Endothelial cell of umbilical vein (primary cell): Measurements from ENCODE around the gene TESK1. TPM values are rescaled to one million over a fixed set of nuclear protein-coding genes. Genes with fewer than 3 reads are reported as not detected.

ENCODE experiments used
- BruUV-seq: library from RNA; stranded (reverse); fragments of 400-500 nt; replicated peaks from 2 replicates; lab custom pipeline; 2021; lab: Mats Ljungman, UMichigan
- CTCF ChIA-PET: fragments of 300-600, 350-600 bp; sonication (Branson Sonifier 250); formaldehyde crosslinking; loops from one replicate; lab custom pipeline; 2021; ENCODE audit warnings: antibody characterized with exemption, inconsistent platforms; lab: Charles Lee
- POLR2A ChIA-PET: fragments of 300-600, 350-600 bp; sonication (Branson Sonifier 250); formaldehyde crosslinking; loops from one replicate; lab custom pipeline; 2021; ENCODE audit warnings: antibody characterized with exemption, inconsistent platforms; lab: Charles Lee
- DNase-seq: peaks from one replicate; pipeline ENCODE4 v3.0.0-alpha.2; 2011; ENCODE audit warnings: low read depth, low spot score
- FAIRE-seq: peaks from 2 replicates; lab custom pipeline; 2011; peaks lifted over from hg19 to GRCh38; lab: Jason Lieb, UNC
- H2AFZ ChIP-seq: 2 replicates; pipeline ENCODE4 v1.6.0; 2012; ENCODE audit warnings: low read depth, low read length, control low read depth, inconsistent platforms
- H3K27ac ChIP-seq: 2 replicates; pipeline ENCODE4 v1.5.1; 2011; ENCODE audit warnings: low read depth, mild to moderate bottlenecking, control low read depth, low read length, moderate library complexity; ENCODE audit not compliant: insufficient read depth
- H3K27me3 ChIP-seq, 2 experiments: 2 replicates each; pipeline versions ENCODE4 v1.6.0 to v1.6.1; 2011; ENCODE audit warnings: low read length in 2 of 2, mixed read lengths in 1 of 2; ENCODE audit not compliant: control insufficient read depth in 2 of 2, insufficient read depth in 2 of 2
- H3K36me3 ChIP-seq, 2 experiments: 2 replicates in 1 of 2; 3 replicates in 1 of 2; pipeline ENCODE4 v1.5.1; 2011; ENCODE audit warnings: low read length in 2 of 2, mild to moderate bottlenecking in 1 of 2, moderate library complexity in 1 of 2; ENCODE audit not compliant: control insufficient read depth in 2 of 2, insufficient read depth in 2 of 2; ENCODE audit errors: extremely low read depth in 1 of 2
- H3K4me1 ChIP-seq: 3 replicates; pipeline ENCODE4 v1.5.1; 2011; ENCODE audit warnings: mild to moderate bottlenecking, low read length; ENCODE audit not compliant: control insufficient read depth, insufficient read depth; ENCODE audit errors: extremely low read depth
- H3K4me2 ChIP-seq: 2 replicates; pipeline ENCODE4 v1.6.1; 2011; ENCODE audit warnings: low read length, control low read depth, mixed read lengths; ENCODE audit not compliant: insufficient read depth
- H3K4me3 ChIP-seq, 3 experiments: fragments of 200-600 bp in 1 of 3; sonication (generic), shearing (Covaris generic) in 1 of 3; replicated peaks in 1 of 3; 2 replicates each; pipeline ENCODE4 v1.5.1; 2011 to 2016; ENCODE audit warnings: control low read depth in 3 of 3, low read length in 3 of 3, mild to moderate bottlenecking in 2 of 3, inconsistent platforms in 1 of 3, low read depth in 1 of 3, moderate library complexity in 1 of 3; ENCODE audit not compliant: insufficient read depth in 1 of 3
- H3K79me2 ChIP-seq: 2 replicates; pipeline ENCODE4 v1.6.0; 2012; ENCODE audit warnings: low read length, inconsistent platforms; ENCODE audit not compliant: control insufficient read depth, insufficient read depth
- H3K9ac ChIP-seq: replicated peaks from 2 replicates; pipeline ENCODE3; 2011; ENCODE audit warnings: low read length, control low read depth; ENCODE audit not compliant: insufficient read depth; ENCODE audit errors: extremely low read depth
- H3K9me1 ChIP-seq: replicated peaks from 3 replicates; pipeline ENCODE4 v1.6.0; 2011; ENCODE audit warnings: mild to moderate bottlenecking, low read length; ENCODE audit not compliant: control insufficient read depth, insufficient read depth; ENCODE audit errors: extremely low read depth
- H3K9me3 ChIP-seq: replicated peaks from 2 replicates; pipeline ENCODE4 v1.5.1; 2012; ENCODE audit warnings: low read length, inconsistent platforms; ENCODE audit not compliant: control insufficient read depth, insufficient read depth
- H4K20me1 ChIP-seq: replicated peaks from 2 replicates; pipeline ENCODE3; 2011; ENCODE audit warnings: mild to moderate bottlenecking, low read length; ENCODE audit not compliant: control insufficient read depth, insufficient read depth; ENCODE audit errors: extremely low read depth
- CTCF ChIP-seq, 2 donors: IDR thresholded peaks; 1 replicate in 1 of 2; 2 replicates in 1 of 2; pipeline ENCODE4 v1.5.1; 2011; ENCODE audit warnings: low read length in 2 of 2, mild to moderate bottlenecking in 2 of 2, moderate library complexity in 2 of 2, control low read depth in 1 of 2, inconsistent platforms in 1 of 2, low read depth in 1 of 2; ENCODE audit not compliant: insufficient read depth in 1 of 2; ENCODE audit errors: extremely low read depth in 1 of 2
- EZH2 ChIP-seq: IDR thresholded peaks from 2 replicates; pipeline ENCODE4 v1.6.1; 2012; ENCODE audit warnings: borderline replicate concordance, low read depth, mild to moderate bottlenecking, moderate library complexity, low read length, inconsistent platforms; ENCODE audit not compliant: severe bottlenecking
- FOS ChIP-seq: IDR thresholded peaks from 2 replicates; pipeline ENCODE4 v1.6.1; 2011; ENCODE audit warnings: mild to moderate bottlenecking, low read length, moderate library complexity, borderline replicate concordance; ENCODE audit not compliant: insufficient read depth
- GATA2 ChIP-seq: IDR thresholded peaks from 2 replicates; pipeline ENCODE4 v1.7.0; 2011; ENCODE audit warnings: low read depth, mild to moderate bottlenecking, moderate library complexity, mixed read lengths, low read length; ENCODE audit not compliant: insufficient read length, insufficient read depth
- JUN ChIP-seq: IDR thresholded peaks from 2 replicates; pipeline ENCODE4 v1.6.1; 2011; ENCODE audit warnings: borderline replicate concordance, low read depth; ENCODE audit not compliant: insufficient read length, insufficient read depth
- MAX ChIP-seq: IDR thresholded peaks from 2 replicates; pipeline ENCODE4 v1.6.1; 2011; ENCODE audit not compliant: insufficient read depth, insufficient read length
- MYC ChIP-seq: IDR thresholded peaks from one replicate; pipeline ENCODE4 v1.6.1; 2011; ENCODE audit warnings: mild to moderate bottlenecking, low read depth, low read length
- POLR2A ChIP-seq: IDR thresholded peaks from 2 replicates; pipeline ENCODE4 v1.6.1; 2012; ENCODE audit warnings: low read depth, mild to moderate bottlenecking, control low read depth, low read length
- POLR2AphosphoS5 ChIP-seq: IDR thresholded peaks from 2 replicates; pipeline ENCODE4 v1.6.1; 2012; ENCODE audit warnings: low read depth, mild to moderate bottlenecking, control low read depth, low read length, moderate library complexity; ENCODE audit not compliant: insufficient read depth
- dilution Hi-C: fragments of 300-500 bp; cut with MboI; formaldehyde crosslinking; loops from one replicate; pipeline ENCODE4 v1.15.0; 2019; ENCODE audit warnings: low sequenced_read_pairs; ENCODE audit not compliant: extremely low pct_ligation_motif_present
- intact Hi-C: fragments of 100-400 bp; cut with micrococcal nuclease; formaldehyde crosslinking; loops from one replicate; pipeline ENCODE4 v1.10.0; 2022
- polyA plus RNA-seq, 4 experiments: library from polyadenylated mRNA; depleted of rRNA in 3 of 4; stranded (reverse) in 3 of 4; unstranded in 1 of 4; fragments of >200 nt; gene quantifications; 2 replicates each; pipeline versions ENCODE4 v1.2.1 to v1.2.3, GENCODE V29; 2011 to 2012; ENCODE audit warnings: missing spikeins in 1 of 4
- total RNA-seq: library from RNA; stranded (reverse); gene quantifications from 2 replicates; pipeline ENCODE4 v1.2.3, GENCODE V29; 2021

The TESK1 gene
- total and polyA plus RNA-seq, 2 donors (not counting 3 experiments of a cell fraction or from before 2014, with no cell fraction given), result 25.3 to 26.4 TPM

GRCh38 chr9:35649431-35650340 lies 44.6 kb downstream of the TESK1 start:
- Histone ChIP-seq H3K9me3 (no peaks in the 10 kb centered on the region), H3K36me3 (no peaks in the 10 kb centered on the region), H3K9me1 (no peaks in the 10 kb centered on the region), H3K4me1 (peaks cover 6% of the 10 kb centered on the region), H3K27me3 (peaks cover 0 to 2% of the 10 kb centered on the region in 2 experiments), H2AFZ (no peak overlapping the region), H3K9ac (no peak overlapping the region), H4K20me1 (no peaks in the 10 kb centered on the region), H3K4me2 (no peak overlapping the region), H3K27ac (no peak overlapping the region), H3K4me3 (no peak overlapping the region), H3K79me2 (no peaks in the 10 kb centered on the region)
- ChIA-PET POLR2A (no interaction called here), CTCF (interaction anchor here (1.1 to 2.5 kb wide), 6 partner anchors 8 to 78 kb away, joined by 3 to 14 read pairs (median 5); partner anchors contain the start of genes CCDC107 and RMRP)
- no peak for DNase-seq
- no peak for FAIRE-seq
- BruUV-seq, result no TSS peak
- intact Hi-C loops, result loop anchor here (5.0 kb wide), 2 partner anchors 167 to 233 kb away; no protein-coding TSS in a partner anchor
- dilution Hi-C loops, result no loop called here
- TF ChIP-seq GATA2 (no peak), MYC (no peak), JUN (no peak), EZH2 (no peak), POLR2AphosphoS5 (no peak), CTCF (IDR thresholded peaks at IDR 0.05; ENCODE audit: extremely low read depth in 1 of 2, insufficient read depth in 1 of 2, low read depth in 1 of 2, low read length in 2 of 2) (no peak), MAX (no peak), FOS (no peak), POLR2A (no peak)
